ENCODE results near the gene SPDYA. TPM values are rescaled to one million over a fixed set of nuclear protein-coding genes. Genes with fewer than 3 reads are reported as not detected.

Gene SPDYA
- total RNA-seq, 1 experiment from 2014 or later = 0.87 TPM

- in situ Hi-C loops (cut with HindIII; ENCODE audit: low pct_unique_long_range_greater_than_20kb, low sequenced_read_pairs) = no loop called here
- Histone ChIP-seq H3K27me3 (ENCODE audit: control insufficient read depth, insufficient read depth, low read length) (no peaks in the 10 kb centered on the region), H3K9me3 (ENCODE audit: control insufficient read depth, insufficient read depth, low read depth, low read length) (no peaks in the 10 kb centered on the region), H3K36me3 (ENCODE audit: control insufficient read depth, insufficient read depth, low read length) (no peaks in the 10 kb centered on the region), H3K4me3 (ENCODE audit: low read depth in 2 of 2, low read length in 2 of 2) (no peak overlapping the region), H3K27ac (ENCODE audit: low read length) (no peak overlapping the region), H3K4me1 (ENCODE audit: control insufficient read depth, insufficient read depth, low read length) (no peaks in the 10 kb centered on the region)
- no peak for TF ChIP-seq TCF7L2 (IDR thresholded peaks at IDR 0.05; ENCODE audit: low read depth, low read length)
- TF ChIP-seq SIN3A (IDR thresholded peaks at IDR 0.05; ENCODE audit: borderline replicate concordance, insufficient read depth, low read depth, low read length) = no peak
- TF ChIP-seq REST (IDR thresholded peaks at IDR 0.05; ENCODE audit: insufficient read depth in 1 of 2, low read depth in 2 of 2, low read length in 1 of 2) = no peak
- TF ChIP-seq, protein P1, sequence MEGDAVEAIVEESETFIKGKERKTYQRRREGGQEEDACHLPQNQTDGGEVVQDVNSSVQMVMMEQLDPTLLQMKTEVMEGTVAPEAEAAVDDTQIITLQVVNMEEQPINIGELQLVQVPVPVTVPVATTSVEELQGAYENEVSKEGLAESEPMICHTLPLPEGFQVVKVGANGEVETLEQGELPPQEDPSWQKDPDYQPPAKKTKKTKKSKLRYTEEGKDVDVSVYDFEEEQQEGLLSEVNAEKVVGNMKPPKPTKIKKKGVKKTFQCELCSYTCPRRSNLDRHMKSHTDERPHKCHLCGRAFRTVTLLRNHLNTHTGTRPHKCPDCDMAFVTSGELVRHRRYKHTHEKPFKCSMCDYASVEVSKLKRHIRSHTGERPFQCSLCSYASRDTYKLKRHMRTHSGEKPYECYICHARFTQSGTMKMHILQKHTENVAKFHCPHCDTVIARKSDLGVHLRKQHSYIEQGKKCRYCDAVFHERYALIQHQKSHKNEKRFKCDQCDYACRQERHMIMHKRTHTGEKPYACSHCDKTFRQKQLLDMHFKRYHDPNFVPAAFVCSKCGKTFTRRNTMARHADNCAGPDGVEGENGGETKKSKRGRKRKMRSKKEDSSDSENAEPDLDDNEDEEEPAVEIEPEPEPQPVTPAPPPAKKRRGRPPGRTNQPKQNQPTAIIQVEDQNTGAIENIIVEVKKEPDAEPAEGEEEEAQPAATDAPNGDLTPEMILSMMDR (IDR thresholded peaks at IDR 0.05) = no peak
- TF ChIP-seq POLR2AphosphoS5 (IDR thresholded peaks at IDR 0.05; ENCODE audit: low read depth, low read length) = no peak
- BruUV-seq (replicated peaks) = no TSS peak
- no peak for DNase-seq (ENCODE audit: low read depth, low spot score)
- intact Hi-C loops (cut with micrococcal nuclease; ENCODE audit: unreplicated experiment) = loop anchor here (5.0 kb wide), 1 partner anchor 128 kb away; no protein-coding TSS in a partner anchor
- ChIA-PET CTCF (interaction anchor here (0.6 kb wide), 1 partner anchor 229 kb away, joined by 10 read pairs; no protein-coding TSS in a partner anchor), POLR2A (no interaction called here)
- no peak for ATAC-seq
Measured at GRCh38 chr2:28824207-28824606, 13.6 kb downstream of the SPDYA start.

- CTCF ChIA-PET = no interaction called here
- in situ Hi-C loops (cut with HindIII; ENCODE audit: low pct_unique_long_range_greater_than_20kb, low sequenced_read_pairs) (no loop called here), intact Hi-C loops (cut with micrococcal nuclease; ENCODE audit: unreplicated experiment) (loop anchor here (5.0 kb wide), 1 partner anchor 127 kb away; no protein-coding TSS in a partner anchor)
- DNase-seq (ENCODE audit: low read depth, low spot score) (no peak), ATAC-seq (no peak)
- no peaks in the 10 kb centered on the region for H3K9me3 ChIP-seq (ENCODE audit: control insufficient read depth, insufficient read depth, low read depth, low read length)
- H3K4me1 ChIP-seq (ENCODE audit: control insufficient read depth, insufficient read depth, low read length) = no peaks in the 10 kb centered on the region
- no peaks in the 10 kb centered on the region for H3K36me3 ChIP-seq (ENCODE audit: control insufficient read depth, insufficient read depth, low read length)
- no peak overlapping the region for H3K27ac ChIP-seq (ENCODE audit: low read length)
- BruUV-seq (replicated peaks) = TSS peak; percentile 43
- TF ChIP-seq REST (IDR thresholded peaks at IDR 0.05; ENCODE audit: insufficient read depth in 1 of 2, low read depth in 2 of 2, low read length in 1 of 2) (no peak), TCF7L2 (IDR thresholded peaks at IDR 0.05; ENCODE audit: low read depth, low read length) (no peak), SIN3A (IDR thresholded peaks at IDR 0.05; ENCODE audit: borderline replicate concordance, insufficient read depth, low read depth, low read length) (no peak), POLR2AphosphoS5 (IDR thresholded peaks at IDR 0.05; ENCODE audit: low read depth, low read length) (no peak)
- TF ChIP-seq, protein P1 (IDR thresholded peaks at IDR 0.05) = no peak
- no peak overlapping the region for H3K4me3 ChIP-seq (ENCODE audit: low read depth in 2 of 2, low read length in 2 of 2)
- no peaks in the 10 kb centered on the region for H3K27me3 ChIP-seq (ENCODE audit: control insufficient read depth, insufficient read depth, low read length)
- POLR2A ChIA-PET = no interaction called here
Measured at GRCh38 chr2:28824870-28825269, 14.2 kb downstream of the SPDYA start.
